Chondrocyte (in vitro differentiated cells): ENCODE results near the gene GNB2. TPM values are rescaled to one million over a fixed set of nuclear protein-coding genes. Genes with fewer than 3 reads are reported as not detected.
A peak's percentile ranks its signal among the peaks of the same experiment; 100 is the strongest.

Source experiments
- DNase-seq: peaks from one replicate; pipeline ENCODE4 v3.0.0; 2021; ENCODE audit warnings: mixed read lengths, low spot score
- H3K27ac Mint-ChIP-seq: one replicate; pipeline ENCODE4 v1.8.0; 2021; ENCODE audit warnings: mild to moderate bottlenecking, moderate library complexity, mixed read lengths; ENCODE audit not compliant: unreplicated experiment
- H3K27me3 Mint-ChIP-seq: 2 replicates; pipeline ENCODE4 v1.8.0; 2021; ENCODE audit warnings: low read depth, mixed read lengths
- H3K36me3 Mint-ChIP-seq: 2 replicates; pipeline ENCODE4 v1.8.0; 2021; ENCODE audit warnings: low read depth, mixed read lengths
- H3K4me1 Mint-ChIP-seq: 2 replicates; pipeline ENCODE4 v1.8.0; 2021; ENCODE audit warnings: low read depth, mild to moderate bottlenecking, mixed read lengths
- H3K4me3 Mint-ChIP-seq: one replicate; pipeline ENCODE4 v1.8.0; 2021; ENCODE audit warnings: mild to moderate bottlenecking, moderate library complexity, mixed read lengths; ENCODE audit not compliant: unreplicated experiment
- H3K9me3 Mint-ChIP-seq: 2 replicates; pipeline ENCODE4 v1.8.0; 2021; ENCODE audit warnings: low read depth, mixed read lengths
- CTCF ChIP-seq: fragments of 200-600 bp; sonication (generic); IDR thresholded peaks from 2 replicates; pipeline ENCODE4 v1.5.0; 2021; ENCODE audit warnings: antibody characterized with exemption, mild to moderate bottlenecking, moderate library complexity
- total RNA-seq: library from RNA; stranded (reverse); gene quantifications from 3 replicates; pipeline ENCODE4 v1.2.1, GENCODE V29; 2021

GNB2 gene
- total RNA-seq, 1 donor from 2014 or later: 202 TPM

GRCh38 chr7:100675581-100676350, 2.2 kb downstream of the GNB2 start:
- Mint-ChIP-seq H3K27ac (peak overlapping the region; percentile 66), H3K4me3 (peak overlapping the region; percentile 68), H3K27me3 (no peaks in the 10 kb centered on the region), H3K36me3 (peaks cover 7% of the 10 kb centered on the region), H3K4me1 (peaks cover 6% of the 10 kb centered on the region), H3K9me3 (no peaks in the 10 kb centered on the region)
- DNase-seq: peak; percentile 93
- no peak for TF ChIP-seq CTCF

DNA sequence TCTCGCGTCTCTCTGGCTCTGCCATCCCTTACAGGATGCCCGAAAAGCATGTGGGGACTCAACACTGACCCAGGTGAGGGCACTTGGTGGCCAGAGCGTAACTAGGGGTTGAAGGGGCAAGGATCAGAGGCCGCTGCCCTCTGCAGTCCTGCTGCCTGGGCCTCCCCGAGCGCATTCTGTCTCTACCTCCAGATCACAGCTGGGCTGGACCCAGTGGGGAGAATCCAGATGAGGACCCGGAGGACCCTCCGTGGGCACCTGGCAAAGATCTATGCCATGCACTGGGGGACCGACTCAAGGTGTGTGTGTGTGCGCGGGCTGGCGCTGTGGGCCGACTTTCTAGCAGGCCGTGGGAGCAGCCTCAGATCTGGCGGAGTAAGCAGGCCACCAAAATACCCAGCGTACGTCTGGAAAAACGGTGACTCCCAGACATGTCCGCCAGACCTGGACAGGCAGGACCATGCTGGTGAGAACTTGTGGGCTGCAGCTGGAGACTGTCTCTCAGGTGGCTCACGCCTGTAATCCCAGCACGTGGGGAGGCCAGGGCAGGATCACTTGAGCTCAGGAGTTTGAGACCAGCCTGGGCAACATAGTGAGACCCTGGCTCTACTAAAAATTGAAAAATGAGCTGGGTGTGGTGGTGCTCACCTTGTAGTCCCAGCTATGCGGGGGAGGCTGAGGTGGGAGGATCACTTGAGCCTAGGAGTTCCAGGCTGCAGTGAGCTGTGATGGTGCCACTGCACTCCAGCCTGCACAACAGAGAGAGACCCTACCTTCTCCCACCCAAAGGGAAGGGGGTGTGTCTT, 3.2 kb downstream of the GNB2 start:
- Mint-ChIP-seq H3K4me1 (peaks cover 6% of the 10 kb centered on the region), H3K27ac (peak overlapping the region; percentile 66), H3K9me3 (no peaks in the 10 kb centered on the region), H3K4me3 (peak overlapping the region; percentile 68), H3K36me3 (peaks cover 7% of the 10 kb centered on the region), H3K27me3 (no peaks in the 10 kb centered on the region)
- DNase-seq: no peak
- no peak for TF ChIP-seq CTCF

DNA sequence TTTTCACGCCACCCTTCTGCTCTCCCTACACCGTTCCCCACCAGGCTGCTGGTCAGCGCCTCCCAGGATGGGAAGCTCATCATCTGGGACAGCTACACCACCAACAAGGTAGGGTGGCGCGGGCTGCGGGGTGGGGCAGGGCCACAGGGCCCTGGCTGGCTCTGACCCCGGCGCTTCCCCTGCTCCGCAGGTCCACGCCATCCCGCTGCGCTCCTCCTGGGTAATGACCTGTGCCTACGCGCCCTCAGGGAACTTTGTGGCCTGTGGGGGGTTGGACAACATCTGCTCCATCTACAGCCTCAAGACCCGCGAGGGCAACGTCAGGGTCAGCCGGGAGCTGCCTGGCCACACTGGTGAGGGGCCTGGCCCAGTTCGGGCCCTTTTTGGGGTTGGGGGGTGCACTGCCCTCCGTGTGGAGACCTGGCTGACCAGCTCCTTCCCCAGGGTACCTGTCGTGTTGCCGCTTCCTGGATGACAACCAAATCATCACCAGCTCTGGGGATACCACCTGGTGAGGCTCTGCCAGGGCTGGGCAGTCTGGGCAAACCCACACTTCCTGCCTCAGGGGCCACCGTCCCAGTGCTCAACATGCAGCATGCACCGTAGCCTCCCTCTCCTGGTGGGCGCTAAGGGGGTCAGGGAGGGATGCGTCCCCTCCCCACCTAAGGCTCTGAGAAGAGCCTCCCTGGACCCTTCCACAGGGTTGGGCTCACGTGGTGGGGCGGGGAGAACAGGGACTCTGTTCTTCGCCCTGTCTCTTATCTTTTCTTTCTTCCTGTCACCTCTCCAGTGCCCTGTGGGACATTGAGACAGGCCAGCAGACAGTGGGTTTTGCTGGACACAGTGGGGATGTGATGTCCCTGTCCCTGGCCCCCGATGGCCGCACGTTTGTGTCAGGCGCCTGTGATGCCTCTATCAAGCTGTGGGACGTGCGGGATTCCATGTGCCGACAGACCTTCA, 4.0 kb downstream of the GNB2 start:
- H3K27ac Mint-ChIP-seq: no peak overlapping the region
- peaks cover 6% of the 10 kb centered on the region for H3K4me1 Mint-ChIP-seq
- H3K9me3 Mint-ChIP-seq: no peaks in the 10 kb centered on the region
- peaks cover 7% of the 10 kb centered on the region for H3K36me3 Mint-ChIP-seq
- no peak for TF ChIP-seq CTCF
- no peak for DNase-seq
- H3K4me3 Mint-ChIP-seq: no peak overlapping the region
- H3K27me3 Mint-ChIP-seq: no peaks in the 10 kb centered on the region

GRCh38 chr7:100678291-100678984, 4.9 kb downstream of the GNB2 start:
- H3K9me3 Mint-ChIP-seq: no peaks in the 10 kb centered on the region
- H3K4me3 Mint-ChIP-seq: no peak overlapping the region
- H3K4me1 Mint-ChIP-seq: peaks cover 6% of the 10 kb centered on the region
- DNase-seq: no peak
- H3K27me3 Mint-ChIP-seq: no peaks in the 10 kb centered on the region
- TF ChIP-seq CTCF: no peak
- peaks cover 9% of the 10 kb centered on the region for H3K36me3 Mint-ChIP-seq
- peak overlapping the region; percentile 29 for H3K27ac Mint-ChIP-seq
